ENCODE data around the gene NANOS2. TPM values are rescaled to one million over a fixed set of nuclear protein-coding genes. Genes with fewer than 3 reads are reported as not detected.
A peak's percentile ranks its signal among the peaks of the same experiment; 100 is the strongest.

Gene NANOS2
- total and polyA plus RNA-seq, 9 of the 15 experiments (the other 6 are each of a cell fraction or from before 2014, with no cell fraction given): not detected

DNA sequence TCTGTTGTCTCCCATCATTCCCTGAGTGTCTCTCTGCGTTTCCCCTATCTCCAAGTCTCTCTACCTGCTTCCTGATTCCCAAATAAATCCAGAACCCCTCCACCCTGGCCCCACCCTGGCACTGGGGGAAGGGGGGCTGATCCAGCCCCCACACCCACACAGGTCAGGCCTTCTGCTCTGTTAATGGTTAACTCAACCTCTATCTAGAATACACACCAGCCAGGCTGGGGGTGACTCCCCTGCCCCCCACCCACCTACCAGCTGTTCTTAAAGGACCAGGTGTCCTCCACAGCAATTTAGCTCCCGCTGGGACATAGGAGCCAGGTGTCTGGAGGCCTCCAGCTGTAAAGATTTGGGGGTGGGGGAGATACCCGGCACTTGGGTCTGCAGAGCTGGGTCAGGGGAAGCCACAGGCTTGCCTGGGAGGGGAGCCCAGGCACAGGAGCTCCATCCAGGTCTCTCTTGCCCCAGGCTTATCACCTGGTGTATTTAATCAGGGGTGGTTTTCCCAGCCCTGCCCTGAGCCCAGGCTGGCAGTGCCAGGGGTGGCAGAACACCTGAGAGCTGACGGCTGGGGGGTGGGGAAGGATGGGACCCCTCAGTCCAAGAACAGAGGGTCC lies 32.6 kb downstream of the NANOS2 start:
- DNase-seq (ENCODE audit: extremely low read depth in 1 of 4, low spot score in 3 of 4) (peak; percentile 53 to 61 (median 58)), FAIRE-seq (peak; percentile 40), ATAC-seq (no peak)
- H3K36me3 ChIP-seq (ENCODE audit: control insufficient read depth, insufficient read depth, low read length): peaks cover 13% of the 10 kb centered on the region; the same call in 1 of the 3 replicates
- no peak overlapping the region for H3K4me3 ChIP-seq
- peak overlapping the region; percentile 86; the same call in 1 of the 2 replicates for H3K4me2 ChIP-seq (ENCODE audit: insufficient read depth, low read length)
- H2AFZ ChIP-seq (ENCODE audit: low read depth, low read length): no peak overlapping the region
- no peaks in the 10 kb centered on the region for H4K20me1 ChIP-seq (replicated peaks; ENCODE audit: control insufficient read depth, insufficient read depth, low read length)
- 38% methylated on average over 3 of the region's 4 CpGs for WGBS (ENCODE audit: insufficient coverage, low coverage, missing lambda C conversion rate)
- peak overlapping the region in 1 of 2 experiments; percentile 89; a peak in 2 of 4 replicates for H3K9ac ChIP-seq (ENCODE audit: insufficient read depth in 1 of 2, low read depth in 2 of 2, low read length in 2 of 2)
- H3K27me3 ChIP-seq (ENCODE audit: control insufficient read depth in 2 of 2, insufficient read depth in 2 of 2, low read length in 2 of 2): no peaks in the 10 kb centered on the region
- ChIA-PET POLR2A (interaction anchor here (0.6 to 1.6 kb wide), 9 partner anchors 11 to 303 kb away, joined by 3 to 9 read pairs (median 3); partner anchors contain the start of gene SYMPK), CTCF (ENCODE audit: low intra/inter-chr PET ratio) (interaction anchor here (3.3 to 4.9 kb wide), 2 partner anchors 17 to 65 kb away, joined by 56 to 102 read pairs; partner anchors contain the start of genes FOXA3 and SYMPK)
- peaks cover 41 to 73% of the 10 kb centered on the region in 2 experiments for H3K4me1 ChIP-seq (replicated peaks in 1 of 2; ENCODE audit: control insufficient read depth in 2 of 2, insufficient read depth in 2 of 2, low read length in 2 of 2)
- H3K9me3 ChIP-seq (replicated peaks; ENCODE audit: control insufficient read depth, insufficient read depth, low read depth, low read length): no peaks in the 10 kb centered on the region
- peaks cover 25% of the 10 kb centered on the region for H3K79me2 ChIP-seq (ENCODE audit: control insufficient read depth, insufficient read depth, low read length)
- BruUV-seq (replicated peaks): no TSS peak
- in situ Hi-C loops (cut with MboI) (no loop called here), intact Hi-C loops (cut with micrococcal nuclease) (no loop called here)
- H3K27ac ChIP-seq (ENCODE audit: extremely low read depth, low read depth, low read length): no peak overlapping the region
- no peaks in the 10 kb centered on the region for H3K9me1 ChIP-seq (ENCODE audit: control insufficient read depth, insufficient read depth, low read length)
- TF ChIP-seq HLTF (IDR thresholded peaks at IDR 0.05) (no peak), KDM2B (CRISPR knock-in tag; IDR thresholded peaks at IDR 0.05) (no peak), CBX2 (IDR thresholded peaks at IDR 0.05; ENCODE audit: insufficient read depth, low read length, poor library complexity, severe bottlenecking) (no peak), ZNF507 (tag; conservative IDR thresholded peaks at IDR 0.05) (no peak), COPS2 (conservative IDR thresholded peaks at IDR 0.05) (no peak), ZSCAN32 (CRISPR knock-in tag; IDR thresholded peaks at IDR 0.05) (no peak), CREB5 (CRISPR knock-in tag; IDR thresholded peaks at IDR 0.05) (no peak), AFF1 (IDR thresholded peaks at IDR 0.05; ENCODE audit: low read depth in 1 of 2, partially characterized antibody in 2 of 2) (no peak), ZFP30 (CRISPR knock-in tag; IDR thresholded peaks at IDR 0.05; ENCODE audit: borderline replicate concordance) (no peak)
- TF ChIP-seq, protein P1, sequence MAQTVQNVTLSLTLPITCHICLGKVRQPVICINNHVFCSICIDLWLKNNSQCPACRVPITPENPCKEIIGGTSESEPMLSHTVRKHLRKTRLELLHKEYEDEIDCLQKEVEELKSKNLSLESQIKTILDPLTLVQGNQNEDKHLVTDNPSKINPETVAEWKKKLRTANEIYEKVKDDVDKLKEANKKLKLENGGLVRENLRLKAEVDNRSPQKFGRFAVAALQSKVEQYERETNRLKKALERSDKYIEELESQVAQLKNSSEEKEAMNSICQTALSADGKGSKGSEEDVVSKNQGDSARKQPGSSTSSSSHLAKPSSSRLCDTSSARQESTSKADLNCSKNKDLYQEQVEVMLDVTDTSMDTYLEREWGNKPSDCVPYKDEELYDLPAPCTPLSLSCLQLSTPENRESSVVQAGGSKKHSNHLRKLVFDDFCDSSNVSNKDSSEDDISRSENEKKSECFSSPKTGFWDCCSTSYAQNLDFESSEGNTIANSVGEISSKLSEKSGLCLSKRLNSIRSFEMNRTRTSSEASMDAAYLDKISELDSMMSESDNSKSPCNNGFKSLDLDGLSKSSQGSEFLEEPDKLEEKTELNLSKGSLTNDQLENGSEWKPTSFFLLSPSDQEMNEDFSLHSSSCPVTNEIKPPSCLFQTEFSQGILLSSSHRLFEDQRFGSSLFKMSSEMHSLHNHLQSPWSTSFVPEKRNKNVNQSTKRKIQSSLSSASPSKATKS (CRISPR knock-in tag; IDR thresholded peaks at IDR 0.05): no peak
- TF ChIP-seq, protein P2, sequence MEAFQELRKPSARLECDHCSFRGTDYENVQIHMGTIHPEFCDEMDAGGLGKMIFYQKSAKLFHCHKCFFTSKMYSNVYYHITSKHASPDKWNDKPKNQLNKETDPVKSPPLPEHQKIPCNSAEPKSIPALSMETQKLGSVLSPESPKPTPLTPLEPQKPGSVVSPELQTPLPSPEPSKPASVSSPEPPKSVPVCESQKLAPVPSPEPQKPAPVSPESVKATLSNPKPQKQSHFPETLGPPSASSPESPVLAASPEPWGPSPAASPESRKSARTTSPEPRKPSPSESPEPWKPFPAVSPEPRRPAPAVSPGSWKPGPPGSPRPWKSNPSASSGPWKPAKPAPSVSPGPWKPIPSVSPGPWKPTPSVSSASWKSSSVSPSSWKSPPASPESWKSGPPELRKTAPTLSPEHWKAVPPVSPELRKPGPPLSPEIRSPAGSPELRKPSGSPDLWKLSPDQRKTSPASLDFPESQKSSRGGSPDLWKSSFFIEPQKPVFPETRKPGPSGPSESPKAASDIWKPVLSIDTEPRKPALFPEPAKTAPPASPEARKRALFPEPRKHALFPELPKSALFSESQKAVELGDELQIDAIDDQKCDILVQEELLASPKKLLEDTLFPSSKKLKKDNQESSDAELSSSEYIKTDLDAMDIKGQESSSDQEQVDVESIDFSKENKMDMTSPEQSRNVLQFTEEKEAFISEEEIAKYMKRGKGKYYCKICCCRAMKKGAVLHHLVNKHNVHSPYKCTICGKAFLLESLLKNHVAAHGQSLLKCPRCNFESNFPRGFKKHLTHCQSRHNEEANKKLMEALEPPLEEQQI (IDR thresholded peaks at IDR 0.05): no peak

Measured in K562 (cell line).